Esophagus squamous epithelium (tissue), 4 donors: ENCODE data around the gene TSPAN18.

Experiments
- CTCF ChIP-seq, 6 experiments: fragments of 450-650 bp in 4 of 6; fragments of 200-600 bp in 2 of 6; sonication (generic) in 2 of 6; IDR thresholded peaks; one replicate each; pipeline ENCODE4 v1.5.1; 2016 to 2019; ENCODE audit warnings: antibody characterized with exemption in 6 of 6, mild to moderate bottlenecking in 4 of 6, moderate library complexity in 4 of 6
- POLR2A ChIP-seq, 4 donors: fragments of 450-650 bp; IDR thresholded peaks; one replicate each; pipeline ENCODE4 v1.6.1; 2017; ENCODE audit warnings: antibody characterized with exemption in 4 of 4, mild to moderate bottlenecking in 4 of 4, moderate library complexity in 3 of 4

GRCh38 chr11:44928816-44929215 lies 202.1 kb downstream of the TSPAN18 start:
- no peak for TF ChIP-seq CTCF (IDR thresholded peaks at IDR 0.05)
- no peak for TF ChIP-seq POLR2A (IDR thresholded peaks at IDR 0.05)
